HepG2 (cell line): Measurements from ENCODE around the gene SP110.

Source experiments
- EP300 ChIP-seq, 3 experiments: sonication (generic) in 1 of 3; formaldehyde crosslinking in 1 of 3; IDR thresholded peaks; 2 replicates each; pipeline versions ENCODE4 v1.5.1 to v1.6.1; 2011 to 2020; ENCODE audit warnings: low read depth in 2 of 3, low read length in 2 of 3, borderline replicate concordance in 1 of 3, improper control_type of control experiment in 1 of 3, mild to moderate bottlenecking in 1 of 3, missing genetic modification reagents in 1 of 3, moderate library complexity in 1 of 3
- MYC ChIP-seq: sonication (generic); formaldehyde crosslinking; IDR thresholded peaks from 2 replicates; pipeline ENCODE4 v1.9.0; 2021; ENCODE audit warnings: missing genetic modification reagents, borderline replicate concordance
- PHF8 ChIP-seq: sonication (generic); formaldehyde crosslinking; IDR thresholded peaks from 2 replicates; pipeline ENCODE4 v1.5.0; 2020; ENCODE audit warnings: missing genetic modification reagents
- POLR2AphosphoS2 ChIP-seq: IDR thresholded peaks from 2 replicates; pipeline ENCODE4 v1.6.1; 2011; ENCODE audit warnings: low read depth, low read length, improper control_type of control experiment
- ZNF501 ChIP-seq: sonication (generic); formaldehyde crosslinking; IDR thresholded peaks from 2 replicates; pipeline ENCODE4 v1.5.1; 2020; ENCODE audit warnings: mild to moderate bottlenecking, moderate library complexity, missing genetic modification reagents
- TF ChIP-seq, protein P1 (sequence below), 2 experiments: fragments of 450-650 bp in 1 of 2; sonication (generic) in 1 of 2; formaldehyde crosslinking in 1 of 2; IDR thresholded peaks; 2 replicates each; pipeline versions ENCODE4 v1.6.1 to v1.8.0; 2016 to 2022; ENCODE audit warnings: antibody characterized with exemption in 1 of 2, mild to moderate bottlenecking in 1 of 2, missing genetic modification reagents in 1 of 2
- TF ChIP-seq, protein P2 (sequence below): sonication (generic); formaldehyde crosslinking; IDR thresholded peaks from 2 replicates; pipeline ENCODE4 v1.5.0; 2020; ENCODE audit warnings: mild to moderate bottlenecking, missing genetic modification reagents, moderate library complexity

- TF ChIP-seq, protein P1, sequence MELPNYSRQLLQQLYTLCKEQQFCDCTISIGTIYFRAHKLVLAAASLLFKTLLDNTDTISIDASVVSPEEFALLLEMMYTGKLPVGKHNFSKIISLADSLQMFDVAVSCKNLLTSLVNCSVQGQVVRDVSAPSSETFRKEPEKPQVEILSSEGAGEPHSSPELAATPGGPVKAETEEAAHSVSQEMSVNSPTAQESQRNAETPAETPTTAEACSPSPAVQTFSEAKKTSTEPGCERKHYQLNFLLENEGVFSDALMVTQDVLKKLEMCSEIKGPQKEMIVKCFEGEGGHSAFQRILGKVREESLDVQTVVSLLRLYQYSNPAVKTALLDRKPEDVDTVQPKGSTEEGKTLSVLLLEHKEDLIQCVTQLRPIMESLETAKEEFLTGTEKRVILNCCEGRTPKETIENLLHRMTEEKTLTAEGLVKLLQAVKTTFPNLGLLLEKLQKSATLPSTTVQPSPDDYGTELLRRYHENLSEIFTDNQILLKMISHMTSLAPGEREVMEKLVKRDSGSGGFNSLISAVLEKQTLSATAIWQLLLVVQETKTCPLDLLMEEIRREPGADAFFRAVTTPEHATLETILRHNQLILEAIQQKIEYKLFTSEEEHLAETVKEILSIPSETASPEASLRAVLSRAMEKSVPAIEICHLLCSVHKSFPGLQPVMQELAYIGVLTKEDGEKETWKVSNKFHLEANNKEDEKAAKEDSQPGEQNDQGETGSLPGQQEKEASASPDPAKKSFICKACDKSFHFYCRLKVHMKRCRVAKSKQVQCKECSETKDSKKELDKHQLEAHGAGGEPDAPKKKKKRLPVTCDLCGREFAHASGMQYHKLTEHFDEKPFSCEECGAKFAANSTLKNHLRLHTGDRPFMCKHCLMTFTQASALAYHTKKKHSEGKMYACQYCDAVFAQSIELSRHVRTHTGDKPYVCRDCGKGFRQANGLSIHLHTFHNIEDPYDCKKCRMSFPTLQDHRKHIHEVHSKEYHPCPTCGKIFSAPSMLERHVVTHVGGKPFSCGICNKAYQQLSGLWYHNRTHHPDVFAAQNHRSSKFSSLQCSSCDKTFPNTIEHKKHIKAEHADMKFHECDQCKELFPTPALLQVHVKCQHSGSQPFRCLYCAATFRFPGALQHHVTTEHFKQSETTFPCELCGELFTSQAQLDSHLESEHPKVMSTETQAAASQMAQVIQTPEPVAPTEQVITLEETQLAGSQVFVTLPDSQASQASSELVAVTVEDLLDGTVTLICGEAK (IDR thresholded peaks at IDR 0.05): no peak
- TF ChIP-seq, protein P1 (CRISPR knock-in tag; IDR thresholded peaks at IDR 0.05): no peak
- TF ChIP-seq ZNF501 (CRISPR knock-in tag) (no peak), MYC (CRISPR knock-in tag) (no peak), POLR2AphosphoS2 (no peak), EP300 (IDR thresholded peaks at IDR 0.05; ENCODE audit: low read depth in 2 of 2, low read length in 2 of 2) (no peak), EP300 (CRISPR knock-in tag; IDR thresholded peaks at IDR 0.05; ENCODE audit: borderline replicate concordance) (no peak), PHF8 (CRISPR knock-in tag) (no peak)
- TF ChIP-seq, protein P2, sequence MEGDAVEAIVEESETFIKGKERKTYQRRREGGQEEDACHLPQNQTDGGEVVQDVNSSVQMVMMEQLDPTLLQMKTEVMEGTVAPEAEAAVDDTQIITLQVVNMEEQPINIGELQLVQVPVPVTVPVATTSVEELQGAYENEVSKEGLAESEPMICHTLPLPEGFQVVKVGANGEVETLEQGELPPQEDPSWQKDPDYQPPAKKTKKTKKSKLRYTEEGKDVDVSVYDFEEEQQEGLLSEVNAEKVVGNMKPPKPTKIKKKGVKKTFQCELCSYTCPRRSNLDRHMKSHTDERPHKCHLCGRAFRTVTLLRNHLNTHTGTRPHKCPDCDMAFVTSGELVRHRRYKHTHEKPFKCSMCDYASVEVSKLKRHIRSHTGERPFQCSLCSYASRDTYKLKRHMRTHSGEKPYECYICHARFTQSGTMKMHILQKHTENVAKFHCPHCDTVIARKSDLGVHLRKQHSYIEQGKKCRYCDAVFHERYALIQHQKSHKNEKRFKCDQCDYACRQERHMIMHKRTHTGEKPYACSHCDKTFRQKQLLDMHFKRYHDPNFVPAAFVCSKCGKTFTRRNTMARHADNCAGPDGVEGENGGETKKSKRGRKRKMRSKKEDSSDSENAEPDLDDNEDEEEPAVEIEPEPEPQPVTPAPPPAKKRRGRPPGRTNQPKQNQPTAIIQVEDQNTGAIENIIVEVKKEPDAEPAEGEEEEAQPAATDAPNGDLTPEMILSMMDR (CRISPR knock-in tag): no peak
Measured at GRCh38 chr2:230254152-230254881, 34.5 kb upstream of the SP110 start.
